Progenitor cell of endocrine pancreas (in vitro differentiated cells): Measurements from ENCODE around the gene PTPA. TPM values are rescaled to one million over a fixed set of nuclear protein-coding genes. Genes with fewer than 3 reads are reported as not detected.

Source experiments
- DNase-seq: peaks from one replicate; pipeline ENCODE4 v3.0.0; 2021; ENCODE audit warnings: low spot score; ENCODE audit not compliant: unreplicated experiment
- H3K27ac Mint-ChIP-seq: 2 replicates; pipeline ENCODE4 v1.8.0; 2021; ENCODE audit warnings: mild to moderate bottlenecking, moderate library complexity, mixed read lengths
- H3K27me3 Mint-ChIP-seq: 2 replicates; pipeline ENCODE4 v1.8.0; 2021; ENCODE audit warnings: mixed read lengths
- H3K36me3 Mint-ChIP-seq: 2 replicates; pipeline ENCODE4 v1.8.0; 2022; ENCODE audit warnings: mixed read lengths; ENCODE audit not compliant: insufficient read depth
- H3K4me1 Mint-ChIP-seq: 2 replicates; pipeline ENCODE4 v1.8.0; 2021; ENCODE audit warnings: low read depth, mixed read lengths
- H3K4me3 Mint-ChIP-seq: 2 replicates; pipeline ENCODE4 v1.8.0; 2021; ENCODE audit warnings: low read depth, mild to moderate bottlenecking, moderate library complexity, mixed read lengths
- H3K9me3 Mint-ChIP-seq: 2 replicates; pipeline ENCODE4 v1.8.0; 2021; ENCODE audit warnings: low read depth, mixed read lengths
- CTCF ChIP-seq: fragments of 200-600 bp; sonication (generic); IDR thresholded peaks from one replicate; pipeline ENCODE4 v1.5.0; 2021; ENCODE audit warnings: antibody characterized with exemption, mild to moderate bottlenecking; ENCODE audit not compliant: unreplicated experiment
- total RNA-seq: library from RNA; stranded (reverse); gene quantifications from 2 replicates; pipeline ENCODE4 v1.2.1, GENCODE V29; 2021

Gene PTPA
- total RNA-seq, 1 donor from 2014 or later = 145 TPM

GRCh38 chr9:129074106-129074505 is 37.1 kb upstream of the PTPA start:
- H3K9me3 Mint-ChIP-seq = no peaks in the 10 kb centered on the region
- no peaks in the 10 kb centered on the region for H3K27me3 Mint-ChIP-seq
- DNase-seq = no peak
- no peak overlapping the region for H3K4me3 Mint-ChIP-seq
- no peak for TF ChIP-seq CTCF
- no peak overlapping the region for H3K27ac Mint-ChIP-seq
- no peaks in the 10 kb centered on the region for H3K4me1 Mint-ChIP-seq
- no peaks in the 10 kb centered on the region for H3K36me3 Mint-ChIP-seq

GRCh38 chr9:129075996-129076639 is 35.1 kb upstream of the PTPA start:
- no peak for DNase-seq
- H3K4me1 Mint-ChIP-seq = peaks cover 7% of the 10 kb centered on the region
- H3K9me3 Mint-ChIP-seq = no peaks in the 10 kb centered on the region
- TF ChIP-seq CTCF = no peak
- H3K4me3 Mint-ChIP-seq = no peak overlapping the region
- H3K27ac Mint-ChIP-seq = peak overlapping the region; percentile 49
- no peaks in the 10 kb centered on the region for H3K27me3 Mint-ChIP-seq
- H3K36me3 Mint-ChIP-seq = no peaks in the 10 kb centered on the region

GRCh38 chr9:129076640-129077037 is 34.6 kb upstream of the PTPA start:
- no peaks in the 10 kb centered on the region for H3K27me3 Mint-ChIP-seq
- no peaks in the 10 kb centered on the region for H3K36me3 Mint-ChIP-seq
- no peak for DNase-seq
- peaks cover 7% of the 10 kb centered on the region for H3K4me1 Mint-ChIP-seq
- no peak overlapping the region for H3K4me3 Mint-ChIP-seq
- peak overlapping the region; percentile 71 for H3K27ac Mint-ChIP-seq
- no peaks in the 10 kb centered on the region for H3K9me3 Mint-ChIP-seq
- TF ChIP-seq CTCF = no peak

GRCh38 chr9:129077236-129077635 is 34.0 kb upstream of the PTPA start:
- no peaks in the 10 kb centered on the region for H3K9me3 Mint-ChIP-seq
- no peak overlapping the region for H3K27ac Mint-ChIP-seq
- DNase-seq = no peak
- H3K4me3 Mint-ChIP-seq = no peak overlapping the region
- peaks cover 7% of the 10 kb centered on the region for H3K4me1 Mint-ChIP-seq
- TF ChIP-seq CTCF = no peak
- no peaks in the 10 kb centered on the region for H3K36me3 Mint-ChIP-seq
- H3K27me3 Mint-ChIP-seq = no peaks in the 10 kb centered on the region

- no peak for TF ChIP-seq CTCF
- Mint-ChIP-seq H3K4me3 (peak overlapping the region; percentile 90), H3K27ac (peak overlapping the region; percentile 62), H3K27me3 (no peaks in the 10 kb centered on the region), H3K9me3 (no peaks in the 10 kb centered on the region), H3K36me3 (no peaks in the 10 kb centered on the region), H3K4me1 (peaks cover 10% of the 10 kb centered on the region)
- DNase-seq = no peak
Measured at GRCh38 chr9:129078691-129079503, 32.3 kb upstream of the PTPA start.
